GM12875 (cell line): ENCODE results near the gene TGM6.

Experiments used
- H3K4me3 ChIP-seq: one replicate; pipeline ENCODE4 v1.5.1; 2011; ENCODE audit warnings: low read depth, low read length, control low read depth
- TF ChIP-seq, protein P1 (sequence below): IDR thresholded peaks from 2 replicates; pipeline ENCODE4 v1.5.1; 2011; ENCODE audit warnings: low read depth, mild to moderate bottlenecking, control low read depth, inconsistent platforms, low read length, moderate library complexity, borderline replicate concordance; ENCODE audit not compliant: insufficient read depth

Gene TGM6

GRCh38 chr20:2380601-2381000 lies at the start of gene TGM6:
Gene TGM6 (plus strand): TSS chr20:2380901. CDS start chr20:2380969, 68 bp downstream.
- TF ChIP-seq, protein P1, sequence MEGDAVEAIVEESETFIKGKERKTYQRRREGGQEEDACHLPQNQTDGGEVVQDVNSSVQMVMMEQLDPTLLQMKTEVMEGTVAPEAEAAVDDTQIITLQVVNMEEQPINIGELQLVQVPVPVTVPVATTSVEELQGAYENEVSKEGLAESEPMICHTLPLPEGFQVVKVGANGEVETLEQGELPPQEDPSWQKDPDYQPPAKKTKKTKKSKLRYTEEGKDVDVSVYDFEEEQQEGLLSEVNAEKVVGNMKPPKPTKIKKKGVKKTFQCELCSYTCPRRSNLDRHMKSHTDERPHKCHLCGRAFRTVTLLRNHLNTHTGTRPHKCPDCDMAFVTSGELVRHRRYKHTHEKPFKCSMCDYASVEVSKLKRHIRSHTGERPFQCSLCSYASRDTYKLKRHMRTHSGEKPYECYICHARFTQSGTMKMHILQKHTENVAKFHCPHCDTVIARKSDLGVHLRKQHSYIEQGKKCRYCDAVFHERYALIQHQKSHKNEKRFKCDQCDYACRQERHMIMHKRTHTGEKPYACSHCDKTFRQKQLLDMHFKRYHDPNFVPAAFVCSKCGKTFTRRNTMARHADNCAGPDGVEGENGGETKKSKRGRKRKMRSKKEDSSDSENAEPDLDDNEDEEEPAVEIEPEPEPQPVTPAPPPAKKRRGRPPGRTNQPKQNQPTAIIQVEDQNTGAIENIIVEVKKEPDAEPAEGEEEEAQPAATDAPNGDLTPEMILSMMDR = no peak
- H3K4me3 ChIP-seq = no peak within 1 kb of the TSS

DNA sequence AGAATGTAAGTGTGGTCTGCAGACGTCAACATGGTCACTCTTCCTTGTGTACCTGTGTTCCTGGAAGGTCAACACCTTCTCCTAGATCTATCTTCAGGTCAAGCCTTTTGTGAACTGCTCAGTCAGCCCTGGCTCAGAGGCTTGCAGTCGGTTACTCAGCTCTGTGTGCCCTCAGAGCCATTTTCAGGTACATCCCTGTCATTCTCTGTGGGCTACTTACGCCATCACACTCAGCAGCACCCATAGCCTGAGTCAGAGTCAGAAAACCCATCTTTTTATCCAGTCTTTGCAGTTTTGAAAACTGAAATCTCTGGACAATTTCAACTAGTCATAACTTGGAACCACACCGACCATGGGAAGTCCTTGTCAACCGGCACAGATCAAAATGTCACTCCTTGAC lies 49.6 kb upstream of the TGM6 start:
- no peak overlapping the region for H3K4me3 ChIP-seq
- TF ChIP-seq, protein P1 = no peak

DNA sequence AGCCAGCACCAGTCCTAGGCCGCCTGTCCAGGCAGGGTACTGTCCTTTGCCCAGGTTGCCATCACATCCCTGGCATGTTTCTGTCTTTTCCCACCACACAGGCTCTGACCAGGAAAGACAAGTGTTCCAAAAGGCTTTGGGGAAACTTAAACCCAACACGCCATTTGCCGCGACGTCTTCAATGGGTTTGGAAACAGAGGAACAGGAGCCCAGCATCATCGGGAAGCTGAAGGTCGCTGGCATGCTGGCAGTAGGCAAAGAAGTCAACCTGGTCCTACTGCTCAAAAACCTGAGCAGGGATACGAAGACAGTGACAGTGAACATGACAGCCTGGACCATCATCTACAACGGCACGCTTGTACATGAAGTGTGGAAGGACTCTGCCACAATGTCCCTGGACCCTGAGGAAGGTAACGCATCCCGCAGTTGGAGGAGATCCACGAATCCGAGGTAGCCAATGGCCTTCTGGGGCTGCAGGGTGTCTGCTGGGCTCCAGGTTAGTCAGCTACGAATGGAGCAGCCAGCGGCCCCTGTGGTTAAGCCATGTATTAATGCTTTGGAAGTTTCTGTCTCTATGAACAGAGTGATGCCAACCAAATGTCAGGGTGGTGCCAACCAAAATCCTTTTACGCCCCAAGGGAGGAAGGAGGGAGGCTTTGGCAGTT lies 48.7 kb upstream of the TGM6 start:
- H3K4me3 ChIP-seq = no peak overlapping the region
- TF ChIP-seq, protein P1 = no peak

GRCh38 chr20:2332711-2333110 lies 48.0 kb upstream of the TGM6 start:
- H3K4me3 ChIP-seq = no peak overlapping the region
- TF ChIP-seq, protein P1 = no peak

- H3K4me3 ChIP-seq = no peak overlapping the region
- TF ChIP-seq, protein P1 = no peak
Measured at GRCh38 chr20:2333821-2334220, 46.9 kb upstream of the TGM6 start.

GRCh38 chr20:2335096-2335870 lies 45.4 kb upstream of the TGM6 start:
- no peak overlapping the region for H3K4me3 ChIP-seq
- TF ChIP-seq, protein P1 = no peak

- H3K4me3 ChIP-seq = no peak overlapping the region
- TF ChIP-seq, protein P1 = no peak
Measured at GRCh38 chr20:2336471-2336870, 44.2 kb upstream of the TGM6 start.
